DOHH2 (cell line): Measurements from ENCODE around the gene RPL36.

Source experiments
- CTCF ChIP-seq: fragments of 200-600 bp; sonication (generic); IDR thresholded peaks from one replicate; pipeline ENCODE4 v1.5.1; 2014; ENCODE audit warnings: antibody characterized with exemption, mild to moderate bottlenecking, low read depth, low read length; ENCODE audit not compliant: poor library complexity, severe bottlenecking
- EZH2phosphoT487 ChIP-seq: fragments of 200-600 bp; sonication (generic); IDR thresholded peaks from 2 replicates; pipeline ENCODE4 v1.6.1; 2017; ENCODE audit warnings: borderline replicate concordance, mild to moderate bottlenecking, antibody characterized with exemption, low read length, moderate library complexity, mixed read lengths

GRCh38 chr19:5707576-5708575 is 17.8 kb downstream of the RPL36 start:
- no peak for TF ChIP-seq CTCF
- no peak for TF ChIP-seq EZH2phosphoT487
